GM21526 (cell line): Measurements from ENCODE around the gene USP17L19.
"Not testable (repeated sequence)": the region's sequence is repeated elsewhere in the genome, so short reads cannot be mapped to it uniquely, and the experiment has no call there.

Experiments
- ATAC-seq: cut with Tn5 transposase; IDR thresholded peaks from one replicate; pipeline ENCODE4 v1.9.1; 2021; ENCODE audit warnings: moderate library complexity; ENCODE audit not compliant: unreplicated experiment, low FRiP score

USP17L19 gene

GRCh38 chr4:9253078-9253477 lies at the start of gene USP17L19:
Gene USP17L19 (plus strand): TSS chr4:9253378. CDS start chr4:9253378, 0 bp downstream.
- ATAC-seq: not testable (repeated sequence)

- ATAC-seq: not testable (repeated sequence)
Measured at GRCh38 chr4:9210357-9210756, 42.8 kb upstream of the USP17L19 start, which contains the start of gene USP17L10. Gene USP17L10 (plus strand): TSS chr4:9210657. CDS start chr4:9210657, 0 bp downstream.

GRCh38 chr4:9214701-9215100 lies 38.5 kb upstream of the USP17L19 start:
- ATAC-seq: not testable (repeated sequence)

- ATAC-seq: not testable (repeated sequence)
Measured at GRCh38 chr4:9215105-9215504, 38.1 kb upstream of the USP17L19 start, which contains the start of gene USP17L11. Gene USP17L11 (plus strand): TSS chr4:9215405. CDS start chr4:9215405, 0 bp downstream.

- not testable (repeated sequence) for ATAC-seq
Measured at GRCh38 chr4:9219852-9220251, 33.3 kb upstream of the USP17L19 start, which contains the start of gene USP17L12. Gene USP17L12 (plus strand): TSS chr4:9220152. CDS start chr4:9220152, 0 bp downstream.

- ATAC-seq: not testable (repeated sequence)
Measured at GRCh38 chr4:9224596-9224995, 28.6 kb upstream of the USP17L19 start, which contains the start of gene USP17L13. Gene USP17L13 (plus strand): TSS chr4:9224896. CDS start chr4:9224896, 0 bp downstream.

- ATAC-seq: not testable (repeated sequence)
Measured at GRCh38 chr4:9230249-9230648, 22.9 kb upstream of the USP17L19 start.

GRCh38 chr4:9234085-9234484 lies 19.1 kb upstream of the USP17L19 start, which contains the start of gene USP17L15:
Gene USP17L15 (plus strand): TSS chr4:9234385. CDS start chr4:9234385, 0 bp downstream.
- ATAC-seq: not testable (repeated sequence)

- not testable (repeated sequence) for ATAC-seq
Measured at GRCh38 chr4:9238461-9238860, 14.7 kb upstream of the USP17L19 start.

- ATAC-seq: not testable (repeated sequence)
Measured at GRCh38 chr4:9243579-9243978, 9.6 kb upstream of the USP17L19 start, which contains the start of gene USP17L17. Gene USP17L17 (plus strand): TSS chr4:9243879. CDS start chr4:9243879, 0 bp downstream.

- ATAC-seq: not testable (repeated sequence)
Measured at GRCh38 chr4:9247953-9248680, 5.1 kb upstream of the USP17L19 start, which contains the start of gene USP17L18. Gene USP17L18 (plus strand): TSS chr4:9248630. CDS start chr4:9248630, 0 bp downstream.

GRCh38 chr4:9257824-9258223 lies 4.6 kb downstream of the USP17L19 start, which contains the start of gene USP17L20:
Gene USP17L20 (plus strand): TSS chr4:9258124. CDS start chr4:9258124, 0 bp downstream.
- not testable (repeated sequence) for ATAC-seq

GRCh38 chr4:9262572-9262971 lies 9.4 kb downstream of the USP17L19 start, which contains the start of gene USP17L21:
Gene USP17L21 (plus strand): TSS chr4:9262872. CDS start chr4:9262872, 0 bp downstream.
- ATAC-seq: not testable (repeated sequence)

GRCh38 chr4:9267319-9267718 lies 14.1 kb downstream of the USP17L19 start, which contains the start of gene USP17L22:
Gene USP17L22 (plus strand): TSS chr4:9267619. CDS start chr4:9267619, 0 bp downstream.
- ATAC-seq: not testable (repeated sequence)

- not testable (repeated sequence) for ATAC-seq
Measured at GRCh38 chr4:9271719-9272118, 18.5 kb downstream of the USP17L19 start.
